Mesendoderm (in vitro differentiated cells): ENCODE data around the gene ASF1B.

Experiments used
- DNase-seq: peaks from one replicate; pipeline ENCODE4 v3.0.0; 2013
- H2AK5ac ChIP-seq: 2 replicates; pipeline ENCODE4 v1.6.1; 2013; ENCODE audit warnings: low read length, inconsistent platforms
- H2BK120ac ChIP-seq: 2 replicates; pipeline ENCODE4 v1.6.1; 2013; ENCODE audit warnings: low read depth, mild to moderate bottlenecking, low read length, moderate library complexity, mixed read lengths
- H2BK15ac ChIP-seq: replicated peaks from 2 replicates; pipeline ENCODE4 v1.6.1; 2013; ENCODE audit warnings: low read depth, mild to moderate bottlenecking, moderate library complexity
- H2BK5ac ChIP-seq: 2 replicates; pipeline ENCODE4 v1.6.1; 2013; ENCODE audit warnings: low read length, inconsistent platforms
- H3K18ac ChIP-seq: 2 replicates; pipeline ENCODE4 v1.6.1; 2013; ENCODE audit warnings: mild to moderate bottlenecking, low read length, mixed read lengths
- H3K23ac ChIP-seq: one replicate; pipeline ENCODE4 v1.6.1; 2013; ENCODE audit warnings: low read length
- H3K27ac ChIP-seq: 2 replicates; pipeline ENCODE4 v1.5.1; 2013; ENCODE audit warnings: low read depth, mild to moderate bottlenecking, inconsistent platforms, low read length, moderate library complexity
- H3K27me3 ChIP-seq: 2 replicates; pipeline ENCODE4 v1.6.1; 2013; ENCODE audit warnings: low read length, control low read depth, mild to moderate bottlenecking, inconsistent platforms; ENCODE audit not compliant: insufficient read depth, poor library complexity
- H3K36me3 ChIP-seq: 2 replicates; pipeline ENCODE4 v1.6.1; 2013; ENCODE audit warnings: low read length, inconsistent platforms; ENCODE audit not compliant: control insufficient read depth, insufficient read depth
- H3K4ac ChIP-seq: one replicate; pipeline ENCODE4 v1.6.1; 2013; ENCODE audit warnings: low read depth, mild to moderate bottlenecking, low read length, moderate library complexity
- H3K4me1 ChIP-seq: 2 replicates; pipeline ENCODE4 v1.6.1; 2013; ENCODE audit warnings: low read depth, low read length, inconsistent platforms; ENCODE audit not compliant: control insufficient read depth
- H3K4me2 ChIP-seq: 2 replicates; pipeline ENCODE4 v1.6.1; 2013; ENCODE audit warnings: low read length
- H3K4me3 ChIP-seq: 2 replicates; pipeline ENCODE4 v1.5.1; 2013; ENCODE audit warnings: mild to moderate bottlenecking, low read length
- H3K56ac ChIP-seq: one replicate; pipeline ENCODE4 v1.6.1; 2013; ENCODE audit warnings: low read length
- H3K79me1 ChIP-seq: 2 replicates; pipeline ENCODE4 v1.6.1; 2013; ENCODE audit warnings: low read length, inconsistent platforms
- H3K79me2 ChIP-seq: 2 replicates; pipeline ENCODE4 v1.6.1; 2013; ENCODE audit warnings: mild to moderate bottlenecking, low read length; ENCODE audit not compliant: control insufficient read depth, insufficient read depth
- H3K9ac ChIP-seq: 2 replicates; pipeline ENCODE4 v1.6.1; 2013; ENCODE audit warnings: low read length, inconsistent platforms
- H4K5ac ChIP-seq: one replicate; pipeline ENCODE4 v1.6.1; 2013; ENCODE audit warnings: low read length
- H4K8ac ChIP-seq: one replicate; pipeline ENCODE4 v1.6.1; 2013; ENCODE audit warnings: low read depth, mild to moderate bottlenecking, control low read depth, low read length, moderate library complexity
- WGBS: extraction: QIAGEN DNeasy Blood & Tissue Kit; methylation state at CpG from one replicate; pipeline ENCODE4 v1.1.7; 2013; ENCODE audit warnings: low lambda C conversion rate, missing lambda C conversion rate; ENCODE audit not compliant: insufficient coverage; ENCODE audit errors: extremely low coverage; 5-methylcytosine and 5-hydroxymethylcytosine counted together

The ASF1B gene

DNA sequence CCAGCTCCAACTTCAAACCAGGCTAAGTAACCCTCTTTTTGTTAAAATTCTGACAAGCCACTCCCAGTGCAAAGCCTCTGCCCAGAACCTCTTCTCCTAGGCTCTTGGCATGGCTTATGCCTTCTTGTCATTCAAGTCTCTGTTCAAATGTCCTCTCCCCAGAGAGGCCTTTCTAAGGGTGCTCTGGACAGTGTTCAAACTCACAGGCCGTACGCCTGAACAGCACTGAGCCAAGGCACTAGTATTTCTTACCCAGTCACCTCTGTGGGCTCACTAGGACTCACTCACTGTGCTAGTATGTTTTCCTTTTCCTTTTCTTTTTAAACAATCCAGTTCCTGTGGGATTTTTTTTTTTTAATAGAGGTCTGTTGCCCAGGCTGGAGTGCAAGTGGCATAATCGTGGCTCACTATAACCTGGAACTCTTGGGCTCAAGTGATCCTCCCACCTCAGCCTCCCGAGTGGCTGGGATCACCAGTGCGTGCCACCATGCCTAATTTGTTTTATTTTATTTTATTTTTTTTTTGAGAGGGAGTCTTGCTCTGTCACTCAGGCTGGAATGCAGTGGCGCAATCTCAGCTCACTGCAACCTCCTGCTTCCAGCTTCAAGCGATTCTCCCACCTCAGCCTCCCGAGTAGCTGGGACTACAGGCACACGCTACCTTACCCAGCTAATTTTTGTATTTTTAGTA, 2.3 kb upstream of the ASF1B start:
- no peak overlapping the region for H4K5ac ChIP-seq
- no peak overlapping the region for H2BK15ac ChIP-seq
- H3K23ac ChIP-seq, result no peak overlapping the region
- no CpG with 5 or more reads among the region's 9 CpGs for WGBS
- H3K27me3 ChIP-seq, result no peaks in the 10 kb centered on the region
- peaks cover 9% of the 10 kb centered on the region for H3K79me2 ChIP-seq
- H3K9ac ChIP-seq, result no peak overlapping the region
- no peak overlapping the region for H3K18ac ChIP-seq
- H3K4ac ChIP-seq, result no peak overlapping the region
- no peak for DNase-seq
- H3K4me3 ChIP-seq, result no peak overlapping the region
- H3K4me2 ChIP-seq, result no peak overlapping the region
- H3K56ac ChIP-seq, result peak overlapping the region; percentile 17
- no peak overlapping the region for H2BK120ac ChIP-seq
- H3K36me3 ChIP-seq, result no peaks in the 10 kb centered on the region
- H2AK5ac ChIP-seq, result no peak overlapping the region
- H2BK5ac ChIP-seq, result no peak overlapping the region
- peaks cover 3% of the 10 kb centered on the region for H3K4me1 ChIP-seq
- H3K27ac ChIP-seq, result no peak overlapping the region
- no peak overlapping the region for H4K8ac ChIP-seq
- H3K79me1 ChIP-seq, result peaks cover 9% of the 10 kb centered on the region

DNA sequence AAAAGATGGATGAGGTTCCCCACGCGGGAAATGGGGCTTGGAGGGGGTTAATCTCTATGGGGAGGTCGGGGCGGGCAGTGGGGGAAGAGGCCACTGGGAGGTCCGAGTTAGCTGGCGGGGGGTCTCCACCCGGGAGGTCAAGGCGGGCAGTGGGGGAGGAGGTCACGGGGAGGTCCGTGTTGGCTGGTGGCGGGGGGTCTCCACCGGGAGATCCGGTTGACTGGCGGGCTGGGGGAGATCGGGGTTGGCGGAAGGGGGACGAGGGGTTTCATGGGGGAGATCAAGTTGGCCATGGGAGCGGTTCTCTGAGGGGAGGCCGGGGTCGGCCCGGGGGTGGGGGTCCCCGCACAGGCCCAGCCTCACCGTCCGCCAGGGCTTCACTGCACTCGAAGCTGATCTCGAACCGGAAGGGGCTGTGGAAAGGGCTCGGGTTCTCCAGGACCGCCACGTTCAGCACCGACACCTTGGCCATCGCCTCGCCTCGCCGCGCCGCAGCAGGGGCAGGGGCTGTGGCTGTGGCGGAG, 342 bp downstream of the ASF1B start:
- Histone ChIP-seq H3K27ac (peak overlapping the region; percentile 28), H2BK120ac (no peak overlapping the region), H3K23ac (no peak overlapping the region), H2BK15ac (no peak overlapping the region), H3K79me1 (peaks cover 9% of the 10 kb centered on the region), H3K27me3 (no peaks in the 10 kb centered on the region), H3K56ac (peak overlapping the region; percentile 100), H4K8ac (no peak overlapping the region), H4K5ac (no peak overlapping the region), H3K79me2 (peaks cover 9% of the 10 kb centered on the region), H3K4me1 (peaks cover 3% of the 10 kb centered on the region), H3K9ac (peak overlapping the region; percentile 99), H3K4ac (peak overlapping the region; percentile 87), H3K4me2 (peak overlapping the region; percentile 89), H2AK5ac (no peak overlapping the region), H3K18ac (peak overlapping the region; percentile 1), H2BK5ac (peak overlapping the region; percentile 93), H3K4me3 (peak overlapping the region; percentile 85), H3K36me3 (no peaks in the 10 kb centered on the region)
- no peak for DNase-seq
- WGBS, result no CpG with 5 or more reads among the region's 38 CpGs

DNA sequence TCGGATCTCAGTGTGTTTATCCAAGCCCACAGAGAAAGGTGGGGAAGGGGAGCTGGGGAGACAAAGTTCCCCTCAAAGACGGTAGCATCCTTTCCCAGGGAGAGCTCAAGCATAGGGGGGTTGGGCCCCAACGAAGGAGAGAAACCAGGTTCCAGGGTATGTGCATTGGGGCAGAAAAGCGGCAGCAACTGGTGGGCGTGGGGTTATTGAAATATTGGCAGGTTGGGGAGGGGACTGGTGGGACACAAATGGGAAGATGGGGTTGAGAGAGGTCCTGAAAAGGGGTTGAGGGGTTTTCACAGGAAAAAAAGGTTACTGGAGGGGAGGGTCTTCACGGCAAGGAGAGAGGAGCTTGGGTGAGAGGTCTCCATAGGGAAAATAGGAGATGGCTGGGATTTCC, 1.0 kb downstream of the ASF1B start:
- no peak overlapping the region for H3K18ac ChIP-seq
- peak overlapping the region; percentile 87 for H3K4ac ChIP-seq
- peaks cover 9% of the 10 kb centered on the region for H3K79me2 ChIP-seq
- H3K27ac ChIP-seq, result no peak overlapping the region
- H3K4me3 ChIP-seq, result peak overlapping the region; percentile 85
- peaks cover 3% of the 10 kb centered on the region for H3K4me1 ChIP-seq
- no peaks in the 10 kb centered on the region for H3K27me3 ChIP-seq
- H3K36me3 ChIP-seq, result no peaks in the 10 kb centered on the region
- no CpG with 5 or more reads among the region's 6 CpGs for WGBS
- no peak overlapping the region for H2BK5ac ChIP-seq
- no peak for DNase-seq
- H3K56ac ChIP-seq, result peak overlapping the region; percentile 100
- H3K4me2 ChIP-seq, result peak overlapping the region; percentile 89
- H2AK5ac ChIP-seq, result no peak overlapping the region
- H3K79me1 ChIP-seq, result peaks cover 9% of the 10 kb centered on the region
- H3K23ac ChIP-seq, result no peak overlapping the region
- H3K9ac ChIP-seq, result peak overlapping the region; percentile 99
- H2BK15ac ChIP-seq, result no peak overlapping the region
- H4K8ac ChIP-seq, result no peak overlapping the region
- no peak overlapping the region for H2BK120ac ChIP-seq
- H4K5ac ChIP-seq, result no peak overlapping the region

DNA sequence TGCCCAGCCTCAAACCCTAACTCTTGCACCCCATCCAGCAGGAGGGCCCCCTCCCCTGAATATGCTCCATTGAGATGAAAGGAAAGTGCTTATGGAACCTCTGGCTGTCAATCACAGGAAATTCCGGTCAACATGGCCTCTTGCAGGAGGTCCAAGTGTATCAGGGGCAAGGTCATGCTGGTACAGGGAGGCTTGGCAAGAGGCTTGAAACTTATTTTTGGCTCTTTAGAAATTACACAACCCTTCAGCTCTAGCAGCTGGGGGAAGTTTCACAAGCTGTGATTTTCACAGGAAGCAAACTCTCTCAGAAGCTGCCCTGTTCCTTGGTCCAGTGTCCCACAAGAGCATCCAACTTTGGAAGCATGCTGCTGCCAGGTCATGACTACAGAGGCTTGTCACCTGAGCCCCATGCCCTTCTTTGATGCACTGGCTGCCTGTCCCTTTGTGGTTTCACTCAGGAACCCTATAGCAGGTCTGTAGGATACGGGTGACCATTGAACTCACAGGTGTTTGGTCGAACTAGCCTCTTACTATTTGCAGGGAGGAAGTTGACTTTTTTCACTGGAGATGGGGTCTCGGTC, 8.4 kb downstream of the ASF1B start:
- H4K5ac ChIP-seq, result no peak overlapping the region
- H3K4ac ChIP-seq, result no peak overlapping the region
- no peaks in the 10 kb centered on the region for H3K79me1 ChIP-seq
- peaks cover 6% of the 10 kb centered on the region for H3K36me3 ChIP-seq
- H3K4me2 ChIP-seq, result no peak overlapping the region
- H2BK15ac ChIP-seq, result no peak overlapping the region
- H3K4me1 ChIP-seq, result no peaks in the 10 kb centered on the region
- H3K9ac ChIP-seq, result no peak overlapping the region
- H3K18ac ChIP-seq, result no peak overlapping the region
- no CpG with 5 or more reads among the region's 4 CpGs for WGBS
- H2BK5ac ChIP-seq, result no peak overlapping the region
- H3K79me2 ChIP-seq, result no peaks in the 10 kb centered on the region
- no peaks in the 10 kb centered on the region for H3K27me3 ChIP-seq
- H2BK120ac ChIP-seq, result no peak overlapping the region
- H3K23ac ChIP-seq, result no peak overlapping the region
- H3K27ac ChIP-seq, result no peak overlapping the region
- DNase-seq, result no peak
- H3K56ac ChIP-seq, result no peak overlapping the region
- H3K4me3 ChIP-seq, result no peak overlapping the region
- no peak overlapping the region for H2AK5ac ChIP-seq
- H4K8ac ChIP-seq, result no peak overlapping the region

DNA sequence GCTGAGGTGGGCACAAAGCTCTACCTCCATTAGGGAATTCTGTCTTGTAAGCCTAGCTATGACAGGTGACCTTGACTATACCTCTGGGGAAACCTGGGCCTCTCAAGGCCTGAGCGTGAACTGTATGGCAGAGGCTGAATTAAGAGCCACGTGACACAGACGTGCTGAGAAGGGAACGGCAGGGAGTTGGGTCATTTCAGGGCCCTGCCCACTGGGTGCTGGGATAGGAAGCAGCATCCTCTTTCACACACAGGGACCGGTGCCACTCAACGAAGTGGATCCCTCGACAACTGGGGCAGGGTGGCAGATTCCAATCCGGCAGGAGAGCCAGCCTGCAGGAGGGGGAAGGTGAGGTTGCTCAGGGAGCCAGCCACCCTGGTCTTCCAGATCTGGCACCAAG, 9.2 kb downstream of the ASF1B start:
- no CpG with 5 or more reads among the region's 8 CpGs for WGBS
- peaks cover 6% of the 10 kb centered on the region for H3K36me3 ChIP-seq

More for the DNA sequence above, 9.2 kb downstream of the ASF1B start:
- Histone ChIP-seq H3K27ac (no peak overlapping the region), H3K4me2 (no peak overlapping the region), H2BK15ac (no peak overlapping the region), H3K79me1 (no peaks in the 10 kb centered on the region), H2BK5ac (no peak overlapping the region), H2AK5ac (no peak overlapping the region), H3K23ac (no peak overlapping the region), H3K79me2 (no peaks in the 10 kb centered on the region), H3K27me3 (no peaks in the 10 kb centered on the region), H3K4ac (no peak overlapping the region), H3K4me3 (no peak overlapping the region), H4K8ac (no peak overlapping the region), H3K56ac (no peak overlapping the region), H4K5ac (no peak overlapping the region), H3K9ac (no peak overlapping the region), H3K4me1 (no peaks in the 10 kb centered on the region), H3K18ac (no peak overlapping the region), H2BK120ac (no peak overlapping the region)
- no peak for DNase-seq
